ENCODE measurements around the gene PTPRT. TPM values are rescaled to one million over a fixed set of nuclear protein-coding genes. Genes with fewer than 3 reads are reported as not detected.

PTPRT gene
- total and polyA plus RNA-seq, 2 experiments from 2014 or later: not detected

DNA sequence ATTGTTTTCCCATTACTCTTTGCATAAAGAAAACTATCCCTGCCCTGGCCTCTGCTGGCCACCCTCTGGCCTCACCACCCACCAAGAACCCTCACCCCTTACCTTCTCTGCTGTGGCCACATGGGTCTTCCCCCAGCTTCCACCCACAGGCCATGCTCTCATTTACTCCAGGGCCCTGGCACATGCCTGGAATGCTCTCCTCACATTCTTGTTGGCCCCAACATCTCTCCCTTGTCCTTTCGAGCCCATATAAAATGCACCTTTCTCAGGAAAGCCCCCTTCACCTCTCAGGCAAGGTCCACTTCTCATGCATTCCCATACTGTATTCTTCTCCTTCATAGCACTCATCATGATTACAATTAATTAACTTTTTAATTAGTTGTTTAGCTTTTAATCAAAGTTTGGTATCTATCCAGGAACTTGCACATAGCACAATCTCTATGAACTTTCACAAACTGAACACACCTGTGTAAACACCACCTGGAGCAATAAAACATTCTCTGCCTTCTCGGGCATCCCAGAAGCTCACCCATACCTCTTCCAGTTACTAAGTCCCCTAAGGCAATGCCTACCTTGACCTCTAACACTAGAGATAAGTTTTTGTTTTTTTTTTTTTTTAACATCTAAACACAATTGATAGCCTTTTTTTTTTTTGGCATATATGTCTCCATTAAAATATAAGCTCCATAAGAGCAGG, 617.2 kb downstream of the PTPRT start:
- ATAC-seq: no peak
- no peak for TF ChIP-seq ETS1 (IDR thresholded peaks at IDR 0.05)

GRCh38 chr20:42567409-42567808, 622.3 kb downstream of the PTPRT start:
- ATAC-seq (no peak), DNase-seq (ENCODE audit: low spot score) (no peak)
- no peaks in the 10 kb centered on the region for H3K4me1 Mint-ChIP-seq
- H4K20me1 ChIP-seq (replicated peaks; ENCODE audit: insufficient read depth): no peaks in the 10 kb centered on the region
- H2AFZ ChIP-seq: no peak overlapping the region
- H3K27me3 ChIP-seq (ENCODE audit: insufficient read depth): no peaks in the 10 kb centered on the region
- no peaks in the 10 kb centered on the region for H3K9me2 ChIP-seq (ENCODE audit: insufficient read depth)
- H3K4me2 ChIP-seq: no peak overlapping the region
- no peak overlapping the region for H3K4me3 ChIP-seq
- no peaks in the 10 kb centered on the region for H3K4me1 ChIP-seq (ENCODE audit: insufficient read depth)
- H3K9me3 Mint-ChIP-seq: peaks cover 97% of the 10 kb centered on the region
- peaks cover 27% of the 10 kb centered on the region for H3K36me3 Mint-ChIP-seq (ENCODE audit: low read depth)
- H3K36me3 ChIP-seq (ENCODE audit: insufficient read depth): peaks cover 17% of the 10 kb centered on the region; the same call in 1 of the 2 replicates
- H3K27me3 Mint-ChIP-seq (ENCODE audit: insufficient read depth, low read depth, poor library complexity): no peaks in the 10 kb centered on the region
- no peak overlapping the region for H3K4me3 Mint-ChIP-seq
- TF ChIP-seq NANOG (IDR thresholded peaks at IDR 0.05; ENCODE audit: borderline replicate concordance) (no peak), EZH2 (IDR thresholded peaks at IDR 0.05; ENCODE audit: low read depth, unreplicated experiment) (no peak), CTCF (conservative IDR thresholded peaks at IDR 0.05; ENCODE audit: low read depth in 2 of 2) (no peak)
- no peaks in the 10 kb centered on the region for H3F3A ChIP-seq (replicated peaks; ENCODE audit: low read depth)
- H3K27ac Mint-ChIP-seq: no peak overlapping the region
- no peak overlapping the region for H3K27ac ChIP-seq (ENCODE audit: low read depth)
- H3K79me2 ChIP-seq (replicated peaks; ENCODE audit: insufficient read depth): no peaks in the 10 kb centered on the region

More for the DNA sequence above, 617.2 kb downstream of the PTPRT start:
- Histone ChIP-seq H3K9me2 (ENCODE audit: insufficient read depth) (no peaks in the 10 kb centered on the region), H3K27ac (ENCODE audit: low read depth) (no peak overlapping the region), H4K20me1 (replicated peaks; ENCODE audit: insufficient read depth) (no peaks in the 10 kb centered on the region), H3K36me3 (ENCODE audit: insufficient read depth) (peaks cover 2% of the 10 kb centered on the region; the same call in 1 of the 2 replicates), H3K79me2 (replicated peaks; ENCODE audit: insufficient read depth) (no peaks in the 10 kb centered on the region), H3K4me1 (ENCODE audit: insufficient read depth) (no peaks in the 10 kb centered on the region), H3K4me3 (no peak overlapping the region), H3F3A (replicated peaks; ENCODE audit: low read depth) (no peaks in the 10 kb centered on the region), H3K27me3 (ENCODE audit: insufficient read depth) (no peaks in the 10 kb centered on the region), H2AFZ (no peak overlapping the region), H3K4me2 (no peak overlapping the region)
- Mint-ChIP-seq H3K4me3 (no peak overlapping the region), H3K36me3 (ENCODE audit: low read depth) (peaks cover 21% of the 10 kb centered on the region), H3K9me3 (peaks cover 61% of the 10 kb centered on the region), H3K27me3 (ENCODE audit: insufficient read depth, low read depth, poor library complexity) (peaks cover 3% of the 10 kb centered on the region), H3K4me1 (no peaks in the 10 kb centered on the region), H3K27ac (no peak overlapping the region)
- no peak for DNase-seq (ENCODE audit: low spot score)

DNA sequence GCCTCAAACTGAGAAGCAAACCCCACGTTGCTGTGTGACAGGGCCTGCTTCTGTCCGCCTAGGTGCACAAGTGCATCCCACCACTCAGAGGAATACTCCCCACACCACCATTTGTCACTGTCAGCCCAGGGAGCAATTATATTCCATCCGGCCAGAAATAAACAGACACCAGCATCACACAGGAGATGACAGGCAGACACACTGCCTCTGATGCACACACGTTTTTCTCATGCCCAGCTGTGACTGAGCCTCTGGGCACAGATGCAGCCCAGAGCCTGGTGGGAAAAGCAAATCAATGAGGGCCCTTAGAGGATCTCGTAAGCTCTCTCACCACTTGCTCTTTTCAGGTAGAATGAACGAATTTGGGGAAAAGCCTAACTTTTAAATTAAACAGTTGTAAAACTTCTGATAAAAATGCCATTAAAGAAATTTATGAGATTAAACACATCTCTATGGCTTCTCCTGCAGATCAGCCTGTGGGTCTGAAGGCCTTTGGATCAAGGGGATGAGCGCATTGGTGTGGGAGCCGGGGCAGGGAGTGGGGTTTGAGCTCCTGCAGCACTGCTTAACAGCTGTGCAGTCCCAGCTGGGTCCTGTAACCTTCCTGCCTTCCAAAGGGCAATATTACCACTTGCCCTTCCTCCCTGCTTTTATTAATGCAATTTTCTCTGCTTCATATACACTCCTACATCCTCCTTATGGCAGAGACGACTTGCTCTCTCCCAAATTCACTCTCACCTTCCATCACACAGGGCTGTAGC, 624.3 kb downstream of the PTPRT start:
- Histone ChIP-seq H3F3A (replicated peaks; ENCODE audit: low read depth) (no peaks in the 10 kb centered on the region), H3K9me2 (ENCODE audit: insufficient read depth) (no peaks in the 10 kb centered on the region), H2AFZ (no peak overlapping the region), H3K4me1 (ENCODE audit: insufficient read depth) (no peaks in the 10 kb centered on the region), H3K27ac (ENCODE audit: low read depth) (no peak overlapping the region), H3K4me2 (no peak overlapping the region), H3K27me3 (ENCODE audit: insufficient read depth) (no peaks in the 10 kb centered on the region), H4K20me1 (replicated peaks; ENCODE audit: insufficient read depth) (no peaks in the 10 kb centered on the region), H3K36me3 (ENCODE audit: insufficient read depth) (peaks cover 24% of the 10 kb centered on the region), H3K79me2 (replicated peaks; ENCODE audit: insufficient read depth) (no peaks in the 10 kb centered on the region), H3K4me3 (no peak overlapping the region)
- no peak overlapping the region for H3K4me3 Mint-ChIP-seq
- no peaks in the 10 kb centered on the region for H3K4me1 Mint-ChIP-seq
- no peak for ATAC-seq
- H3K9me3 Mint-ChIP-seq: peaks cover 97% of the 10 kb centered on the region
- TF ChIP-seq ZNF114 (CRISPR knock-in tag; IDR thresholded peaks at IDR 0.05): no peak
- no peak for TF ChIP-seq STAT1 (IDR thresholded peaks at IDR 0.05; ENCODE audit: unreplicated experiment)
- no peak for DNase-seq (ENCODE audit: low spot score)
- peaks cover 20% of the 10 kb centered on the region for H3K36me3 Mint-ChIP-seq (ENCODE audit: low read depth)
- no peak overlapping the region for H3K27ac Mint-ChIP-seq
- peaks cover 1% of the 10 kb centered on the region for H3K27me3 Mint-ChIP-seq (ENCODE audit: insufficient read depth, low read depth, poor library complexity)
